WI38 (cell line): Measurements from ENCODE around the gene LEPROT.

Experiments used
- H3K4me3 ChIP-seq: 2 replicates; pipeline ENCODE4 v1.5.1; 2011; ENCODE audit warnings: low read depth, mild to moderate bottlenecking, control low read depth, low read length
- TF ChIP-seq, protein P1 (sequence below): IDR thresholded peaks from 2 replicates; pipeline ENCODE4 v1.5.1; 2012; ENCODE audit warnings: low read depth, mild to moderate bottlenecking, control low read depth, low read length

Gene LEPROT

GRCh38 chr1:65412984-65413375 lies 7.5 kb upstream of the LEPROT start:
- TF ChIP-seq, protein P1, sequence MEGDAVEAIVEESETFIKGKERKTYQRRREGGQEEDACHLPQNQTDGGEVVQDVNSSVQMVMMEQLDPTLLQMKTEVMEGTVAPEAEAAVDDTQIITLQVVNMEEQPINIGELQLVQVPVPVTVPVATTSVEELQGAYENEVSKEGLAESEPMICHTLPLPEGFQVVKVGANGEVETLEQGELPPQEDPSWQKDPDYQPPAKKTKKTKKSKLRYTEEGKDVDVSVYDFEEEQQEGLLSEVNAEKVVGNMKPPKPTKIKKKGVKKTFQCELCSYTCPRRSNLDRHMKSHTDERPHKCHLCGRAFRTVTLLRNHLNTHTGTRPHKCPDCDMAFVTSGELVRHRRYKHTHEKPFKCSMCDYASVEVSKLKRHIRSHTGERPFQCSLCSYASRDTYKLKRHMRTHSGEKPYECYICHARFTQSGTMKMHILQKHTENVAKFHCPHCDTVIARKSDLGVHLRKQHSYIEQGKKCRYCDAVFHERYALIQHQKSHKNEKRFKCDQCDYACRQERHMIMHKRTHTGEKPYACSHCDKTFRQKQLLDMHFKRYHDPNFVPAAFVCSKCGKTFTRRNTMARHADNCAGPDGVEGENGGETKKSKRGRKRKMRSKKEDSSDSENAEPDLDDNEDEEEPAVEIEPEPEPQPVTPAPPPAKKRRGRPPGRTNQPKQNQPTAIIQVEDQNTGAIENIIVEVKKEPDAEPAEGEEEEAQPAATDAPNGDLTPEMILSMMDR, result no peak
- no peak overlapping the region for H3K4me3 ChIP-seq

DNA sequence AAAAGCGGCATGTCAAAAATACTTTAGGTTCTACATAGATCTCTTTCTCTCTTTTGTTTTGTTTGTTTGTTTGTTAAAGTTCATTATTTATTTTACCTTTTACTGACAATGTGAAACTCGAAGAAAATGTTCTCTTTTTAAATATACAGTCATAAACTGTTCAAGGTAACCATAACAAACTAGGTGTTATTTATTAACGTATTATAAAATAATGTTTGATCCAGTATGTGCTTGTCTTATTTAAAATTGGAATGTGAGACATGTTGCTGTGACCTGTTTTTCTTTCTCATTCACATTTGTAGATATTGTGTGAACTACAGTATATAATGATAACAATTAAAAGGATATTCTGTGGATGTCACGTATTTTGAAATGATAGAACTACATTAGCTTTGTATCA lies 5.9 kb upstream of the LEPROT start:
- TF ChIP-seq, protein P1, result no peak
- H3K4me3 ChIP-seq, result no peak overlapping the region

DNA sequence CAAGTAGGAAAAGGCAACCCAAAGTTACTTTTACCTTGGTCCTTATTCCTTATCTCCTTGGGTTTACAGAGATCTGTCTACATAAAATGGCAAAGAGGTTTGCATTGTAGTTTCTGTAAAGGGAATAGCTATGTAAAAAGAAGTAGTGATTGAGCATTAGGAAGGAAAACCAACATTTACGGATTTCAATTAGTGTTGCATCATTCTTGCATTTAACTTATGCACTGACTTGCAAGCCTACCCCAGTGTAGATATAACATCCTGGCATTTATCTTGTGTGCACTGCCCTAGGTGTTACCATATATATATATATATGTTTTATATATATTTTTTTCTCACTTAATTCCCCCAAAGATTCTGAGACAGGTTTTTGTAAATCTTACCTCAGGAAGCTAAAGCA lies 3.7 kb upstream of the LEPROT start:
- TF ChIP-seq, protein P1, result no peak

DNA sequence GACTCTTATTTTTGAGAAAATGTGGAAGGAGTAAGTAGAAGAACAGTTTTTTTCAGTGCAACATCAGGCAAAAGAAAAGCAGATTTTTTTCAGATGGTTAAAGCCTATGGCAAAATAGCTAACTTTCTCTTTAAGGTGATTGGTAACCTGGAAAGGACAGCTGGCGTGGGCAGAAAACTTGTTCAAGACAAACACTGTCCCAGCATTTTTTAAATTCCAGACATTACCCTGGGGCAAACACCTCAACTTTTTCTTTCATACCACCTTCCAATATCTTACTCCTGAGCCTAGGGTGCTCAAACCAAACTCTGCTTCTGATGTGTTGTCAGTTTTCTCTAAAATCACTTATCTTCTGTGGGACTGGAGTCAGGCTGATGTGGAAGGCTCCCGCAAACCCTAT lies 2.7 kb upstream of the LEPROT start:
- TF ChIP-seq, protein P1, result no peak
- H3K4me3 ChIP-seq, result no peak overlapping the region

More for the DNA sequence above, 3.7 kb upstream of the LEPROT start:
- H3K4me3 ChIP-seq, result no peak overlapping the region

- no peak overlapping the region for H3K4me3 ChIP-seq
These were observed 1.8 kb upstream of the LEPROT start for GRCh38 chr1:65418522-65419185.

DNA sequence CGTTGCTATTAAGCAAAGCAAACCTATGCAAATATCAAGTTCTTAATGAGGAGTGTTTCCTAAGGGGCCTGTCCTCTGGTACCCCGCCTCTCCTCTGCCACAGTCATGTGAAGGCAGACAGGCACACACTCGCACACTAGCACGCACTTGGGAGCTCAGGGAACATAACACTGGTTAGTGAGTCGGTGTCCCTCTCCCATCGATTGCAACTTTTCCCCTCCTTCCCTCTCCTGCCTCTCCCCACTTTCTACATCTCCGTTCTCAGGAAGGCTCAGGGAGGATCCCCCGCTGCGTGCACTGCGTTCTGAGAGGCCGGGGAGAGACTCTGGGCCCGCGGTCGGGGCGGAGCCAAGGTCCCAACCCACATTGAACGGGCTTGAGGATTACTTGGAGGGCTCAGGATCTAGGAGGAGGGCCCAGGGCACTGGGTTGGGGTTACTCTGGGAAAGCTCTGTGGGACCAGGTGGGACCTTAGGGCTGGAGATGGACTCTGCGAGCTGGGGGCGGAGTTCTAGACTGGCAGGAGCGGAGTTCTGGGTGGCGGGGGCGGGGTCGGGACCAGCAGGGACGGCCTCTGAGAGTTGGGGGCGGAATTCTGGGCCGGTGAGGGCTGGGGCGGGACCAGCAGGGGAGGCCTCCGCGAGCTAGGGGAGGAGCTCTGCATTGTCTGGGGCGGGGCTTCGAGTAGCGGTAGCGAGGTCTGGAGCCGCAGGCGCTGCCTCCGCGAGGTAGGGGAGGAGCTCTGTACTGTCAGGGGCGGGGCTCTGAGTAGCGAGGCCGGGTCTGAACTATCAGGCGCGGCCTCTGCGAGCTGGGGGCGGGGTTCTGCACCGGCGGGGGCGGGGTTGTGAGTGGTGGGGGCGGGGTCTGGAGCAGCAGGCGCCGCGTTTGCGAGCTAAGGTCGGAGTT lies 533 bp upstream of the LEPROT start:
- peak overlapping the region; percentile 95 for H3K4me3 ChIP-seq
- TF ChIP-seq, protein P1, result no peak

More at GRCh38 chr1:65418522-65419185, 1.8 kb upstream of the LEPROT start:
- TF ChIP-seq, protein P1, result no peak
